CD4-positive, alpha-beta T cell treated with Interleukin-4 for 4 hours (primary cell): Measurements from ENCODE around the gene ATG9A.

ENCODE experiments used
- DNase-seq: peaks from one replicate; pipeline ENCODE4 v3.0.0-alpha.2; 2020

Gene ATG9A

GRCh38 chr2:219252900-219253752 lies 23.7 kb upstream of the ATG9A start, which contains the start of gene TUBA4B:
Gene TUBA4B, plus strand, starts transcription at chr2:219253243. Its CDS starts 165 bp downstream, at chr2:219253408.
- DNase-seq: no peak

- no peak for DNase-seq
These were observed 23.1 kb upstream of the ATG9A start for GRCh38 chr2:219252570-219252899.

- peak; percentile 55 for DNase-seq
These were observed 22.6 kb upstream of the ATG9A start for GRCh38 chr2:219252084-219252483.

GRCh38 chr2:219251656-219252055 lies 22.2 kb upstream of the ATG9A start:
- no peak for DNase-seq

GRCh38 chr2:219250049-219250781 lies 20.8 kb upstream of the ATG9A start:
- no peak for DNase-seq

GRCh38 chr2:219249203-219249980 lies 20.0 kb upstream of the ATG9A start:
- peak; percentile 65 for DNase-seq

GRCh38 chr2:219248845-219249202 lies 19.4 kb upstream of the ATG9A start:
- DNase-seq: no peak

- DNase-seq: peak; percentile 89
These were observed 18.5 kb upstream of the ATG9A start for GRCh38 chr2:219247678-219248642.

GRCh38 chr2:219246559-219246958 lies 17.1 kb upstream of the ATG9A start:
- DNase-seq: no peak

GRCh38 chr2:219245899-219246230 lies 16.4 kb upstream of the ATG9A start:
- DNase-seq: no peak

- peak; percentile 85 for DNase-seq
These were observed 15.9 kb upstream of the ATG9A start, which contains the start of the genes GLB1L and STK16 for GRCh38 chr2:219245148-219245898. Gene GLB1L, minus strand, starts transcription at chr2:219245444. Its CDS starts 1,871 bp downstream, at chr2:219243573. Gene STK16, plus strand, starts transcription at chr2:219245479. Its CDS starts 521 bp downstream, at chr2:219246000.

GRCh38 chr2:219244789-219245147 lies 15.3 kb upstream of the ATG9A start:
- DNase-seq: no peak

- no peak for DNase-seq
These were observed 13.9 kb upstream of the ATG9A start for GRCh38 chr2:219243291-219243761.

- no peak for DNase-seq
These were observed 4.9 kb upstream of the ATG9A start for GRCh38 chr2:219234331-219234730.

- DNase-seq: no peak
These were observed 664 bp upstream of the ATG9A start for GRCh38 chr2:219230059-219230540.

GRCh38 chr2:219228911-219229304 lies 528 bp downstream of the ATG9A start:
- no peak for DNase-seq

- DNase-seq: no peak
These were observed 1.2 kb downstream of the ATG9A start for GRCh38 chr2:219228041-219228910.

- no peak for DNase-seq
These were observed 4.1 kb downstream of the ATG9A start for GRCh38 chr2:219225350-219225749.

- no peak for DNase-seq
These were observed 5.4 kb downstream of the ATG9A start for GRCh38 chr2:219223831-219224610.
